ENCODE results near the gene UVRAG.

Gene UVRAG

DNA sequence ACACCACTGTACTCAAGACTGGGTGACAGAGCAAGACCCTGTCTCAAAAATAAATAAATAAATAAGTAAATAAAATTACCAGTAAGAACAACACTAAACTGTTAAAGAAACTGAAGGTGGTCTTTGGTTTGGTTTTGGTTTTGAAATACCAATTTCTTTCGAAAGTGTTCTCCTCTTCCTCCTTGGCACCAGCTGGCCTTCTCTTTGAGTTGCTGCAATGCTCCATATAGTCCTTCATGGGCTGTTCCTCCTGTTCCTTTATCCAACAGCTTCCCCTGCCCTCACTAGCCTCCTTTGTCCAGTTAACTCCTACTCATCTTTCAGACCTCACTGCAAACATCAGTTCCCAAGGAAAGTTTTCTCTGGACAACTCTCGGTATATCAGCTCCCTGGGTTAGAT lies 5.0 kb upstream of the UVRAG start:
- H3K27ac ChIP-seq (replicated peaks) = peak overlapping the region; percentile 78
- TF ChIP-seq SPI1 (IDR thresholded peaks at IDR 0.05; ENCODE audit: borderline replicate concordance, low read depth) = peak; percentile 61; the same call in 1 of the 2 replicates
- TF ChIP-seq GABPA (IDR thresholded peaks at IDR 0.05; ENCODE audit: low read depth) = no peak
- TF ChIP-seq, protein P1, sequence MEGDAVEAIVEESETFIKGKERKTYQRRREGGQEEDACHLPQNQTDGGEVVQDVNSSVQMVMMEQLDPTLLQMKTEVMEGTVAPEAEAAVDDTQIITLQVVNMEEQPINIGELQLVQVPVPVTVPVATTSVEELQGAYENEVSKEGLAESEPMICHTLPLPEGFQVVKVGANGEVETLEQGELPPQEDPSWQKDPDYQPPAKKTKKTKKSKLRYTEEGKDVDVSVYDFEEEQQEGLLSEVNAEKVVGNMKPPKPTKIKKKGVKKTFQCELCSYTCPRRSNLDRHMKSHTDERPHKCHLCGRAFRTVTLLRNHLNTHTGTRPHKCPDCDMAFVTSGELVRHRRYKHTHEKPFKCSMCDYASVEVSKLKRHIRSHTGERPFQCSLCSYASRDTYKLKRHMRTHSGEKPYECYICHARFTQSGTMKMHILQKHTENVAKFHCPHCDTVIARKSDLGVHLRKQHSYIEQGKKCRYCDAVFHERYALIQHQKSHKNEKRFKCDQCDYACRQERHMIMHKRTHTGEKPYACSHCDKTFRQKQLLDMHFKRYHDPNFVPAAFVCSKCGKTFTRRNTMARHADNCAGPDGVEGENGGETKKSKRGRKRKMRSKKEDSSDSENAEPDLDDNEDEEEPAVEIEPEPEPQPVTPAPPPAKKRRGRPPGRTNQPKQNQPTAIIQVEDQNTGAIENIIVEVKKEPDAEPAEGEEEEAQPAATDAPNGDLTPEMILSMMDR (IDR thresholded peaks at IDR 0.05; ENCODE audit: insufficient read depth, low read length) = no peak
- H3K27me3 ChIP-seq (ENCODE audit: insufficient read depth, poor library complexity, severe bottlenecking) = no peaks in the 10 kb centered on the region
- peak in 1 of 2 experiments; percentile 62 for DNase-seq (ENCODE audit: low read depth in 1 of 2, low spot score in 1 of 2)
- no peak overlapping the region for H3K4me3 ChIP-seq (replicated peaks; ENCODE audit: insufficient read depth, low read length)

DNA sequence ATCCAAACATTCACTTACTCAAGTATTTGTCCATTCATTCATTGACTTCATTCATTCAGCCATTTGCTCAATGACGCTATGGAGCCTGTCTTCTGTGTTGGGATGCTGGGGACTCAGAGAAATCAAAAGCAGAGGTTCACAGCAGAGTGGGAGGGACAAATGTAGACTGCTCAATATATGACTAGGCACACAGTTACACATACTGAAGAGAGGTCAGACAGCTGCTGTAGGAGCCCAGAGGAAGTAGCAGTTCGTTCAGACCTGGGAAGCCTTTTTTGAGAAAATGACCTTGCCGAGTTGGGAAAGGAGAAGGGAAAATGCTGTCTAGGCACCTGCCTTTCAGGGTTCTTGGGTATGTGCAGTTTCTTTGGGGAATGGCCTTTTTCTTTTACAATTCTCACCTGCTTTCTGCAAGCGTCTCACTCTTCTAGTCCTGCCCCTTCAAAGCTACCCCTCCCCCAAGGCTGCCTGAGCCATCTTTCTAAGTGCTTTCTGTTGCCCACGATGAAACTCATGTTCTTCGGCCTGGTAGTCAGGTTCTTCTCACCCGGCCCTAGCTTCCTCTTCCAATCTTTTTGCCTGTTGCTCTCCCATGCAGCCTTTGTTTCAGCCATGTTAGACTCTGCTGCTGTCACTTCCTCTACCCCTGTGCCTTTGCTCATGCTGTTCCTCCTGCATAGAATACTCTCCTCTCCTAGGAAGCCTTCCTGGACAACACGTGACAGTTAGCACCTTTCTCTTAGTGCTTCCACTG lies 4.2 kb upstream of the UVRAG start:
- DNase-seq (ENCODE audit: low read depth in 1 of 2, low spot score in 1 of 2) = peak; percentile 62 to 68
- Histone ChIP-seq H3K27me3 (ENCODE audit: insufficient read depth, poor library complexity, severe bottlenecking) (no peaks in the 10 kb centered on the region), H3K27ac (replicated peaks) (peak overlapping the region; percentile 78), H3K4me3 (replicated peaks; ENCODE audit: insufficient read depth, low read length) (peak overlapping the region; percentile 11)
- TF ChIP-seq, protein P2, sequence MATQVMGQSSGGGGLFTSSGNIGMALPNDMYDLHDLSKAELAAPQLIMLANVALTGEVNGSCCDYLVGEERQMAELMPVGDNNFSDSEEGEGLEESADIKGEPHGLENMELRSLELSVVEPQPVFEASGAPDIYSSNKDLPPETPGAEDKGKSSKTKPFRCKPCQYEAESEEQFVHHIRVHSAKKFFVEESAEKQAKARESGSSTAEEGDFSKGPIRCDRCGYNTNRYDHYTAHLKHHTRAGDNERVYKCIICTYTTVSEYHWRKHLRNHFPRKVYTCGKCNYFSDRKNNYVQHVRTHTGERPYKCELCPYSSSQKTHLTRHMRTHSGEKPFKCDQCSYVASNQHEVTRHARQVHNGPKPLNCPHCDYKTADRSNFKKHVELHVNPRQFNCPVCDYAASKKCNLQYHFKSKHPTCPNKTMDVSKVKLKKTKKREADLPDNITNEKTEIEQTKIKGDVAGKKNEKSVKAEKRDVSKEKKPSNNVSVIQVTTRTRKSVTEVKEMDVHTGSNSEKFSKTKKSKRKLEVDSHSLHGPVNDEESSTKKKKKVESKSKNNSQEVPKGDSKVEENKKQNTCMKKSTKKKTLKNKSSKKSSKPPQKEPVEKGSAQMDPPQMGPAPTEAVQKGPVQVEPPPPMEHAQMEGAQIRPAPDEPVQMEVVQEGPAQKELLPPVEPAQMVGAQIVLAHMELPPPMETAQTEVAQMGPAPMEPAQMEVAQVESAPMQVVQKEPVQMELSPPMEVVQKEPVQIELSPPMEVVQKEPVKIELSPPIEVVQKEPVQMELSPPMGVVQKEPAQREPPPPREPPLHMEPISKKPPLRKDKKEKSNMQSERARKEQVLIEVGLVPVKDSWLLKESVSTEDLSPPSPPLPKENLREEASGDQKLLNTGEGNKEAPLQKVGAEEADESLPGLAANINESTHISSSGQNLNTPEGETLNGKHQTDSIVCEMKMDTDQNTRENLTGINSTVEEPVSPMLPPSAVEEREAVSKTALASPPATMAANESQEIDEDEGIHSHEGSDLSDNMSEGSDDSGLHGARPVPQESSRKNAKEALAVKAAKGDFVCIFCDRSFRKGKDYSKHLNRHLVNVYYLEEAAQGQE (IDR thresholded peaks at IDR 0.05; ENCODE audit: insufficient replicate concordance, low read depth) = no peak
- TF ChIP-seq GABPA (IDR thresholded peaks at IDR 0.05; ENCODE audit: low read depth) (no peak), POLR2AphosphoS5 (IDR thresholded peaks at IDR 0.05; ENCODE audit: low read depth) (0 out of 2 replicates have a peak, but pooled peaks have one; percentile 42), SPI1 (IDR thresholded peaks at IDR 0.05; ENCODE audit: borderline replicate concordance, low read depth) (peak; percentile 50; the same call in 1 of the 2 replicates)
- TF ChIP-seq, protein P1 (IDR thresholded peaks at IDR 0.05; ENCODE audit: insufficient read depth, low read length) = no peak

DNA sequence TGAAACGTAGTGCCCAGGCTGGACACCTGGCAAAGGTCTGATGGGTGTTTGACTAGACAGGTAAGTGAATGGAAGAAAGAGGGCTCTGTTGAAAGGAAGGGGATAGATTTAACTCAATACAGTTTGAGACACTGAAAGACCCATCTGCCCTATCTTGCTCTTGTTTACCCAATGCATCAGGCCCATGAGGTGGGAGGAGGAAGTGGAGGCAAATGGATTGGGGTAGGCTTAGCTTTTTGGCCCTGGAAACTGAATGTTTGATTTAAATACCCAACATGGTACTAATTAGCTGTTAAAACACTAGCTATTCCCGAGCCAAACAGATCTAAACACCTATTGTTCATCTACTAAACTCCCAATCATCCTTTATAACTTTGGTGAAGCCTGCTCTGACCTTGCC lies 3.5 kb upstream of the UVRAG start:
- H3K27ac ChIP-seq (replicated peaks) = peak overlapping the region; percentile 78
- no peak for TF ChIP-seq GABPA (IDR thresholded peaks at IDR 0.05; ENCODE audit: low read depth)
- TF ChIP-seq SPI1 (IDR thresholded peaks at IDR 0.05; ENCODE audit: borderline replicate concordance, low read depth) = peak; percentile 20; the same call in 1 of the 2 replicates
- peak in 1 of 2 experiments; percentile 12 for DNase-seq (ENCODE audit: low read depth in 1 of 2, low spot score in 1 of 2)
- H3K4me3 ChIP-seq (replicated peaks; ENCODE audit: insufficient read depth, low read length) = peak overlapping the region; percentile 11; the same call in 1 of the 2 replicates
- H3K27me3 ChIP-seq (ENCODE audit: insufficient read depth, poor library complexity, severe bottlenecking) = no peaks in the 10 kb centered on the region

DNA sequence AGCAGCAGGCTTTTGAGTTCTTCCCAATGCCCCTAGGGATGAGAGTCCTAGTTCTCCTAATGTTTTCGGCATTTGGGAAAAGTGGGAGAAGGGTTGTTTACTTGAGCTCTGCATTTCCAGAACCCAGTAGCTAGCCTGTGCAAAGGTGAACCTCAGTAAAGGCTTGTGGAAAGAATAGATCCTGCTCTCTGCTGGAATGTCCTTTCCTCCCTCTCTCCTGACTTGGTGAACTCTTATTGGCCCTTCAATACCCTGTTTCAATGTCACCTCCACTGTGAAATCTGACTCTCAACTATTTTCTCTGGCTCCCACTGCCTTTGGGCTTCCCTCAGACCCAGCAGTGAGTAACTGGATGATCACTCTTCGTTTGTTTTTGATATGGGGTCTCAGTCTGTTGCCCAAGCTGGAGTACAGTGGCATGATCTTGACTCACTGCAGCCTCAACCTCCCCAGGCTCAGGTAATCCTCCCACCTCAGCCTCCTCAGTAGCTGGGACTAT lies 2.4 kb upstream of the UVRAG start:
- no peak for DNase-seq (ENCODE audit: low read depth in 1 of 2, low spot score in 1 of 2)
- H3K27ac ChIP-seq (replicated peaks) = no peak overlapping the region
- no peaks in the 10 kb centered on the region for H3K27me3 ChIP-seq (ENCODE audit: insufficient read depth, poor library complexity, severe bottlenecking)
- TF ChIP-seq POLR2AphosphoS5 (IDR thresholded peaks at IDR 0.05; ENCODE audit: low read depth) = no peak
- TF ChIP-seq GABPA (IDR thresholded peaks at IDR 0.05; ENCODE audit: low read depth) = no peak
- TF ChIP-seq, protein P1 (IDR thresholded peaks at IDR 0.05; ENCODE audit: insufficient read depth, low read length) = no peak
- TF ChIP-seq, protein P2 (IDR thresholded peaks at IDR 0.05; ENCODE audit: insufficient replicate concordance, low read depth) = no peak
- TF ChIP-seq SPI1 (IDR thresholded peaks at IDR 0.05; ENCODE audit: borderline replicate concordance, low read depth) = no peak
- no peak overlapping the region for H3K4me3 ChIP-seq (replicated peaks; ENCODE audit: insufficient read depth, low read length)

Measured in HL-60 (cell line).